IMR-90 (cell line): ENCODE results near the gene MRPS18A. TPM values are rescaled to one million over a fixed set of nuclear protein-coding genes. Genes with fewer than 3 reads are reported as not detected.

Source experiments
- ATAC-seq: fragments of 200-7000 bp; cut with Tn5 transposase; 2 replicates; pipeline ENCODE4 v1.9.1; 2020; ENCODE audit warnings: low read depth, mild to moderate bottlenecking, moderate library complexity
- BruUV-seq: library from RNA; stranded (reverse); fragments of 400-500 nt; replicated peaks from 2 replicates; lab custom pipeline; 2021; lab: Mats Ljungman, UMichigan
- CTCF ChIA-PET: fragments of 300-600 bp; formaldehyde crosslinking; extraction: SDS; loops from one replicate; lab custom pipeline; 2021; ENCODE audit warnings: antibody characterized with exemption; lab: Yijun Ruan, JAX
- POLR2A ChIA-PET: fragments of 300-600 bp; sonication (Branson Sonifier 250); formaldehyde crosslinking; loops from one replicate; lab custom pipeline; 2022; ENCODE audit warnings: antibody characterized with exemption; ENCODE audit not compliant: unreplicated experiment; lab: Charles Lee
- DNase-seq: peaks from one replicate; pipeline ENCODE4 v3.0.0; 2013
- H2AFZ ChIP-seq: replicated peaks from 2 replicates; pipeline ENCODE3; 2013; ENCODE audit warnings: low read length, mild to moderate bottlenecking; ENCODE audit not compliant: poor library complexity
- H2AK5ac ChIP-seq: 2 replicates; pipeline ENCODE4 v1.6.1; 2013; ENCODE audit warnings: low read depth, low read length, inconsistent platforms
- H2AK9ac ChIP-seq: replicated peaks from 2 replicates; pipeline ENCODE3; 2013; ENCODE audit warnings: mild to moderate bottlenecking, low read depth, low read length, moderate library complexity; ENCODE audit not compliant: poor library complexity
- H2BK120ac ChIP-seq: 2 replicates; pipeline ENCODE4 v1.6.1; 2013; ENCODE audit warnings: low read depth, low read length, inconsistent platforms
- H2BK15ac ChIP-seq: 3 replicates; pipeline ENCODE4 v1.6.1; 2013; ENCODE audit warnings: low read depth, low read length, inconsistent platforms
- H2BK20ac ChIP-seq: 2 replicates; pipeline ENCODE4 v1.6.1; 2013; ENCODE audit warnings: low read depth, mild to moderate bottlenecking, inconsistent platforms, low read length, moderate library complexity
- H2BK5ac ChIP-seq: 2 replicates; pipeline ENCODE4 v1.6.1; 2013; ENCODE audit warnings: mild to moderate bottlenecking, low read depth, low read length, inconsistent platforms; ENCODE audit not compliant: poor library complexity, severe bottlenecking
- H3K14ac ChIP-seq: replicated peaks from 2 replicates; pipeline ENCODE4 v1.6.1; 2013; ENCODE audit warnings: low read depth, low read length, inconsistent platforms
- H3K18ac ChIP-seq: 2 replicates; pipeline ENCODE4 v1.6.1; 2013; ENCODE audit warnings: low read depth, low read length, control low read depth
- H3K23ac ChIP-seq: 2 replicates; pipeline ENCODE4 v1.6.1; 2013; ENCODE audit warnings: low read depth, low read length, inconsistent platforms
- H3K27ac ChIP-seq: 2 replicates; pipeline ENCODE4 v1.5.1; 2013; ENCODE audit warnings: mild to moderate bottlenecking, control low read depth, low read length; ENCODE audit not compliant: insufficient read depth
- H3K27me3 ChIP-seq: 2 replicates; pipeline ENCODE4 v1.6.1; 2013; ENCODE audit warnings: low read length; ENCODE audit not compliant: control insufficient read depth, insufficient read depth
- H3K36me3 ChIP-seq: 2 replicates; pipeline ENCODE4 v1.6.1; 2013; ENCODE audit warnings: low read length, mixed read lengths; ENCODE audit not compliant: control insufficient read depth, insufficient read depth
- H3K4ac ChIP-seq: 2 replicates; pipeline ENCODE4 v1.6.1; 2013; ENCODE audit warnings: low read depth, low read length, inconsistent platforms
- H3K4me1 ChIP-seq: 2 replicates; pipeline ENCODE4 v1.6.1; 2013; ENCODE audit warnings: low read length, mixed read lengths; ENCODE audit not compliant: control insufficient read depth, insufficient read depth
- H3K4me2 ChIP-seq: 2 replicates; pipeline ENCODE4 v1.6.1; 2013; ENCODE audit warnings: low read depth, mild to moderate bottlenecking, control low read depth, low read length, moderate library complexity
- H3K4me3 ChIP-seq: 2 replicates; pipeline ENCODE4 v1.5.1; 2013; ENCODE audit warnings: low read depth, mild to moderate bottlenecking, control low read depth, low read length, moderate library complexity; ENCODE audit not compliant: insufficient read depth
- H3K56ac ChIP-seq: 2 replicates; pipeline ENCODE4 v1.6.1; 2013; ENCODE audit warnings: low read length, inconsistent platforms; ENCODE audit not compliant: insufficient read depth; ENCODE audit errors: extremely low read depth
- H3K79me1 ChIP-seq, 2 experiments: 2 replicates each; pipeline ENCODE4 v1.6.1; 2013; ENCODE audit warnings: low read length in 2 of 2, inconsistent platforms in 1 of 2, low read depth in 1 of 2
- H3K9ac ChIP-seq: 2 replicates; pipeline ENCODE4 v1.6.1; 2013; ENCODE audit warnings: low read depth, low read length, control low read depth
- H3K9me1 ChIP-seq: 2 replicates; pipeline ENCODE4 v1.6.1; 2013; ENCODE audit warnings: low read length, inconsistent platforms; ENCODE audit not compliant: insufficient read depth
- H3K9me3 ChIP-seq: 2 replicates; pipeline ENCODE4 v1.6.1; 2013; ENCODE audit warnings: low read length; ENCODE audit not compliant: control insufficient read depth, insufficient read depth
- H4K20me1 ChIP-seq: 2 replicates; pipeline ENCODE4 v1.6.1; 2013; ENCODE audit warnings: low read length, inconsistent platforms; ENCODE audit not compliant: insufficient read depth
- H4K5ac ChIP-seq: 2 replicates; pipeline ENCODE4 v1.6.1; 2013; ENCODE audit warnings: mild to moderate bottlenecking, low read depth, low read length, control low read depth
- H4K8ac ChIP-seq, 2 experiments: 2 replicates each; pipeline ENCODE4 v1.6.1; 2013; ENCODE audit warnings: low read depth in 2 of 2, low read length in 2 of 2, control low read depth in 1 of 2, inconsistent platforms in 1 of 2
- H4K91ac ChIP-seq: 2 replicates; pipeline ENCODE4 v1.6.1; 2013; ENCODE audit warnings: low read depth, low read length, inconsistent platforms; ENCODE audit not compliant: insufficient read depth
- CEBPB ChIP-seq: IDR thresholded peaks from 2 replicates; pipeline ENCODE4 v1.6.1; 2012; ENCODE audit warnings: low read depth, low read length, improper control_type of control experiment
- CHD1 ChIP-seq: IDR thresholded peaks from 2 replicates; pipeline ENCODE4 v1.6.1; 2012; ENCODE audit warnings: low read depth, low read length, improper control_type of control experiment
- MAZ ChIP-seq: IDR thresholded peaks from 2 replicates; pipeline ENCODE4 v1.6.1; 2012; ENCODE audit warnings: low read depth, mild to moderate bottlenecking, low read length, improper control_type of control experiment, moderate library complexity, borderline replicate concordance
- MXI1 ChIP-seq: IDR thresholded peaks from 2 replicates; pipeline ENCODE4 v1.6.1; 2012; ENCODE audit warnings: low read depth, mild to moderate bottlenecking, low read length, moderate library complexity, borderline replicate concordance
- POLR2A ChIP-seq: IDR thresholded peaks from 2 replicates; pipeline ENCODE4 v1.6.1; 2012; ENCODE audit warnings: mild to moderate bottlenecking, low read depth, low read length
- RAD21 ChIP-seq: IDR thresholded peaks from 2 replicates; pipeline ENCODE4 v1.6.1; 2012; ENCODE audit warnings: low read length, improper control_type of control experiment
- RFX5 ChIP-seq: IDR thresholded peaks from 2 replicates; pipeline ENCODE4 v1.8.0; 2012; ENCODE audit warnings: low read depth, mild to moderate bottlenecking, low read length, moderate library complexity
- SMC3 ChIP-seq: fragments of 150-350 bp; IDR thresholded peaks from 2 replicates; pipeline ENCODE4 v1.6.1; 2016; ENCODE audit warnings: low read depth, mild to moderate bottlenecking, antibody characterized with exemption, low read length, moderate library complexity
- WGBS, 2 experiments: methylation state at CpG; one replicate each; pipeline versions ENCODE4 v1.1.5 to v1.1.7; 2013; ENCODE audit warnings: missing lambda C conversion rate in 2 of 2; ENCODE audit not compliant: insufficient read length in 1 of 2; ENCODE audit errors: extremely low coverage in 2 of 2; 5-methylcytosine and 5-hydroxymethylcytosine counted together
- dilution Hi-C: fragments of 300-500 bp; cut with HindIII; formaldehyde crosslinking; loops from one replicate; pipeline ENCODE4 v1.14.3; 2018; ENCODE audit warnings: low sequenced_read_pairs; ENCODE audit not compliant: unreplicated experiment
- in situ Hi-C: fragments of 300-500 bp; cut with MboI; formaldehyde crosslinking; loops from 3 replicates; pipeline ENCODE4 v1.14.3; 2019; ENCODE audit warnings: low sequenced_read_pairs, inconsistent platforms, mixed read lengths
- intact Hi-C: fragments of 100-400 bp; cut with micrococcal nuclease; formaldehyde crosslinking; loops from 2 replicates; pipeline ENCODE4 v1.10.0; 2022
- polyA plus RNA-seq, 3 experiments: library from polyadenylated mRNA; depleted of rRNA; stranded (reverse); fragments of >200 nt; gene quantifications; 2 replicates each; pipeline ENCODE4 v1.2.3, GENCODE V29; 2012; ENCODE audit warnings: low replicate concordance in 1 of 3
- total RNA-seq: library from RNA; depleted of rRNA; stranded (reverse); fragments of >200 nt; gene quantifications from 2 replicates; pipeline ENCODE4 v1.2.3, GENCODE V29; 2012; rRNA removed
- TF ChIP-seq, protein P1 (sequence below): fragments of 150-350 bp; IDR thresholded peaks from 2 replicates; pipeline ENCODE4 v1.6.1; 2017; ENCODE audit warnings: mild to moderate bottlenecking, antibody characterized with exemption, low read length, low read depth

The MRPS18A gene
- total and polyA plus RNA-seq, 2 of the 4 experiments (the other 2 are of a cell fraction): 47.0 to 56.6 TPM

DNA sequence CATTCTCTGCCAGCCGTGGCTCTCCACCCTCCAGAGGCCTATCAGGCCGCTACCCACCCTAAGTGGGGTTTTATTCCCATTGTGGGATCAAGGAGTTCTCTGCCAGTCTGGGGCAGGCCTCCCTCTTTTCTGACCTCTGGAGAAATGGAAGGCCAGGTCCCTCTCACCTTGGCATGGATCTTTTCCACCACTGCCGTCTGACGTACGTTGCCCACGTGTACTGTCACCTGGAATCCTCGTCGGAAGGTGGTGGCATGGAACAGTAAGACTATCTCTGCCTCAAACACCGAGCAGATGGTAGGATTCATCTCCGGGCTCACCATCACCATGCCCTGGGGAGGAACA is 65.8 kb downstream of the MRPS18A start:
- Histone ChIP-seq H3K23ac (no peak overlapping the region), H3K36me3 (peaks cover 63% of the 10 kb centered on the region), H4K20me1 (no peaks in the 10 kb centered on the region; the same call in 1 of the 2 replicates), H3K4me3 (no peak overlapping the region), H2BK20ac (no peak overlapping the region), H3K4me1 (peaks cover under 1% of the 10 kb centered on the region), H4K5ac (no peak overlapping the region), H2BK120ac (no peak overlapping the region), H2AK9ac (no peak overlapping the region), H3K27ac (no peak overlapping the region), H3K18ac (no peak overlapping the region), H2AFZ (no peak overlapping the region), H3K4me2 (no peak overlapping the region), H2BK5ac (no peak overlapping the region), H3K4ac (no peak overlapping the region), H2AK5ac (no peak overlapping the region), H4K8ac (no peak overlapping the region), H3K9me1 (peaks cover 30% of the 10 kb centered on the region), H3K79me1 (peaks cover 42 to 68% of the 10 kb centered on the region in 2 experiments), H3K27me3 (no peaks in the 10 kb centered on the region), H3K9me3 (no peaks in the 10 kb centered on the region), H2BK15ac (no peak overlapping the region), H3K56ac (no peak overlapping the region), H4K91ac (no peak overlapping the region), H3K14ac (no peak overlapping the region), H3K9ac (no peak overlapping the region)
- intact Hi-C loops: no loop called here
- WGBS, 2 experiments: 95% methylated on average over 4 of the region's 10 CpGs; no CpG with 5 or more reads in 1 of the 2 experiments
- dilution Hi-C loops: no loop called here
- in situ Hi-C loops: no loop called here
- POLR2A ChIA-PET: no interaction called here
- DNase-seq (no peak), ATAC-seq (no peak)
- BruUV-seq: no TSS peak
- TF ChIP-seq RFX5 (no peak), RAD21 (no peak), CHD1 (no peak), POLR2A (no peak), MXI1 (no peak), SMC3 (no peak), CEBPB (no peak), MAZ (no peak)
- TF ChIP-seq, protein P1, sequence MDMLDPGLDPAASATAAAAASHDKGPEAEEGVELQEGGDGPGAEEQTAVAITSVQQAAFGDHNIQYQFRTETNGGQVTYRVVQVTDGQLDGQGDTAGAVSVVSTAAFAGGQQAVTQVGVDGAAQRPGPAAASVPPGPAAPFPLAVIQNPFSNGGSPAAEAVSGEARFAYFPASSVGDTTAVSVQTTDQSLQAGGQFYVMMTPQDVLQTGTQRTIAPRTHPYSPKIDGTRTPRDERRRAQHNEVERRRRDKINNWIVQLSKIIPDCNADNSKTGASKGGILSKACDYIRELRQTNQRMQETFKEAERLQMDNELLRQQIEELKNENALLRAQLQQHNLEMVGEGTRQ: no peak
- CTCF ChIA-PET: no interaction called here

Other genes starting within 250 kb of the MRPS18A start
- 0.90 and 1.1 TPM in 2 replicates for gene DLK2, start 232.2 kb downstream of the MRPS18A start, total RNA-seq
- gene DLK2, start 232.2 kb downstream of the MRPS18A start, polyA plus RNA-seq (2012; rRNA removed): 2.8 and 3.0 TPM in 2 replicates
- gene TJAP1, start 210.2 kb downstream of the MRPS18A start, total RNA-seq: 12.2 and 12.5 TPM in 2 replicates
- 34.2 and 35.8 TPM in 2 replicates for gene TJAP1, start 210.2 kb downstream of the MRPS18A start, polyA plus RNA-seq (2012; rRNA removed)
- gene LRRC73, start 177.4 kb downstream of the MRPS18A start, total RNA-seq: under 0.01 TPM in 2 replicates
- 0.23 and 0.31 TPM in 2 replicates for gene LRRC73, start 177.4 kb downstream of the MRPS18A start, polyA plus RNA-seq (2012; rRNA removed)
- gene YIPF3, start 170.9 kb downstream of the MRPS18A start, total RNA-seq: 114 and 120 TPM in 2 replicates
- gene YIPF3, start 170.9 kb downstream of the MRPS18A start, polyA plus RNA-seq (2012; rRNA removed): 193 and 207 TPM in 2 replicates
- 69.4 and 72.6 TPM in 2 replicates for gene POLR1C, start 170.7 kb downstream of the MRPS18A start, total RNA-seq
- gene POLR1C, start 170.7 kb downstream of the MRPS18A start, polyA plus RNA-seq (2012; rRNA removed): 46.1 and 48.4 TPM in 2 replicates
- gene XPO5, start 111.8 kb downstream of the MRPS18A start, total RNA-seq: 30.0 and 30.1 TPM in 2 replicates
- gene XPO5, start 111.8 kb downstream of the MRPS18A start, polyA plus RNA-seq (2012; rRNA removed): 27.3 and 29.0 TPM in 2 replicates
- 25.8 and 26.0 TPM in 2 replicates for gene POLH, start 111.6 kb downstream of the MRPS18A start, total RNA-seq
- gene POLH, start 111.6 kb downstream of the MRPS18A start, polyA plus RNA-seq (2012; rRNA removed): 13.1 and 13.3 TPM in 2 replicates
- gene GTPBP2, start 58.5 kb downstream of the MRPS18A start, total RNA-seq: 34.2 and 38.4 TPM in 2 replicates
- gene GTPBP2, start 58.5 kb downstream of the MRPS18A start, polyA plus RNA-seq (2012; rRNA removed): 79.7 and 86.6 TPM in 2 replicates
- gene MAD2L1BP, start 52.0 kb downstream of the MRPS18A start, total RNA-seq: 28.1 and 31.1 TPM in 2 replicates
- gene MAD2L1BP, start 52.0 kb downstream of the MRPS18A start, polyA plus RNA-seq (2012; rRNA removed): 40.4 and 50.2 TPM in 2 replicates
- under 0.01 and 0.18 TPM in 2 replicates for gene RSPH9, start 42.8 kb downstream of the MRPS18A start, total RNA-seq
- 0.21 and 0.24 TPM in 2 replicates for gene RSPH9, start 42.8 kb downstream of the MRPS18A start, polyA plus RNA-seq (2012; rRNA removed)
- 156 and 190 TPM in 2 replicates for gene VEGFA, start 82.4 kb upstream of the MRPS18A start, total RNA-seq
- gene VEGFA, start 82.4 kb upstream of the MRPS18A start, polyA plus RNA-seq (2012; rRNA removed): 211 and 234 TPM in 2 replicates